ENCODE data around the gene ALPL. TPM values are rescaled to one million over a fixed set of nuclear protein-coding genes. Genes with fewer than 3 reads are reported as not detected.

The ALPL gene
- total and polyA plus RNA-seq, 8 donors: 2.9 to 12.0 (median 7.0) TPM; not detected in 2

DNA sequence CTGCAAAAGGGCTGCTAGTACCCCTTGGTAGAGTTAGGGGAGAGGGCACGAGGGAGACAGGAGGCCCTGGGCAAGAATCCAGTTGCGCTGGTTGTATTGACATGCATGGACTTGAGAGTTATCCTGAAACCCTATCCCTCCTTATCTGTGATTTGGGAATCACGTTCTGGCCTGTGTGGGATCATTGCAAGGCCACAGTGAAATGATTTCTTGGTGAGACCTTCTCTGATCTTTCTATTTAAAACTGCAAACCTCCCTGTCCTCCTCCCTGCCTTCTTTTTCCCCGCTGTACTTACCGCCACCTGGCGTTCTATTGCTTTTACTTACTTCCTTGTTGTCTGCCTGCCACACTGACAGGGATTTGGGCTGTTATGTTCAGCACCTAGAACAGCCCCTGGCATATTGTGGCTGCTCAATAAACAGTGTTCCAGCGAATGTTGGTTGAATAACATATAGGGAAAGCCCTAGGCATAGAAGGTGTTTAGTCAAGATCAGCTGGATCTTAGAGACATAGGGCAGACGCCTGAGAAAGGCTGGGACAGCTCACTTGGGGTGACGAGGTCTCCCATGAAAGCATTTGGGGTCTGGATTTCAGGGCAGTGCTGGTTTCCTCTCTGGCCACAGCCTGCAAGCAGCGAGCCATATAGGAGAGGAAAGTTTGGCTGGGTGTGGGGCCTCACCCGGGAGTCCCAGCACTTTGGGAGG, 25.6 kb downstream of the ALPL start:
- TF ChIP-seq POLR2A (IDR thresholded peaks at IDR 0.05): no peak
- TF ChIP-seq, protein P1, sequence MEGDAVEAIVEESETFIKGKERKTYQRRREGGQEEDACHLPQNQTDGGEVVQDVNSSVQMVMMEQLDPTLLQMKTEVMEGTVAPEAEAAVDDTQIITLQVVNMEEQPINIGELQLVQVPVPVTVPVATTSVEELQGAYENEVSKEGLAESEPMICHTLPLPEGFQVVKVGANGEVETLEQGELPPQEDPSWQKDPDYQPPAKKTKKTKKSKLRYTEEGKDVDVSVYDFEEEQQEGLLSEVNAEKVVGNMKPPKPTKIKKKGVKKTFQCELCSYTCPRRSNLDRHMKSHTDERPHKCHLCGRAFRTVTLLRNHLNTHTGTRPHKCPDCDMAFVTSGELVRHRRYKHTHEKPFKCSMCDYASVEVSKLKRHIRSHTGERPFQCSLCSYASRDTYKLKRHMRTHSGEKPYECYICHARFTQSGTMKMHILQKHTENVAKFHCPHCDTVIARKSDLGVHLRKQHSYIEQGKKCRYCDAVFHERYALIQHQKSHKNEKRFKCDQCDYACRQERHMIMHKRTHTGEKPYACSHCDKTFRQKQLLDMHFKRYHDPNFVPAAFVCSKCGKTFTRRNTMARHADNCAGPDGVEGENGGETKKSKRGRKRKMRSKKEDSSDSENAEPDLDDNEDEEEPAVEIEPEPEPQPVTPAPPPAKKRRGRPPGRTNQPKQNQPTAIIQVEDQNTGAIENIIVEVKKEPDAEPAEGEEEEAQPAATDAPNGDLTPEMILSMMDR (IDR thresholded peaks at IDR 0.05): peak in 5 of 7 experiments; percentile 7 to 56 (median 31)
- TF ChIP-seq POLR2AphosphoS5 (IDR thresholded peaks at IDR 0.05): no peak
- TF ChIP-seq EP300 (IDR thresholded peaks at IDR 0.05): no peak
- Histone ChIP-seq H3K9me3 (no peaks in the 10 kb centered on the region), H3K4me3 (no peak overlapping the region), H3K36me3 (no peaks in the 10 kb centered on the region), H3K27ac (no peak overlapping the region), H3K4me1 (peaks cover 0 to 15% (median 9%) of the 10 kb centered on the region in 4 donors), H3K27me3 (peaks cover 0 to 24% (median 0%) of the 10 kb centered on the region in 3 donors)
- 51 to 58% (median 52%) methylated on average over 11 of the region's 11 CpGs for WGBS, 5 donors
- DNase-seq: peak; percentile 48 to 82
- intact Hi-C loops (cut with DNase I; ENCODE audit: low total_unique reads): no loop called here

DNA sequence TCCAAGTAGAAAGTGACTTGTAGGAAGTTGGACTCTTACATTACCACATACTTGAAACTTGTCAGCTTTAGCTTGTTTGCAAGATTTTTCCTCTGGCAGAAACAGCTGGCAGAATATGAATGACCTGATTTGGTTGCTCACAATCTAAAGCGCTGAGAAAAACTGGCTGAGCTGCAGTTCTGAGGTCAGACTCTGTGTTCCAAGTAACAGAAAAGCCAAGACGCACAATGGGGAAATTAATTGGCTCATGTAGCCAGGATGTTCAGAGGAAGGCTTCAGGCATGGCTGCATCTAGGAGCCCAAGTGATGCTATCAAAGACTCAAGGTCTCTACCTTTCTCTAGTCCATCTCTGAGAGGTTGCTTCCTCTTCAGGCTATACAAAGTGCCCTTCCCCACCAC, 27.0 kb downstream of the ALPL start:
- Histone ChIP-seq H3K27ac (peak overlapping the region in 2 of 5 donors; percentile 1 to 58), H3K9me3 (no peaks in the 10 kb centered on the region), H3K36me3 (no peaks in the 10 kb centered on the region), H3K4me1 (peaks cover 0 to 15% (median 9%) of the 10 kb centered on the region in 4 donors), H3K4me3 (no peak overlapping the region), H3K27me3 (peaks cover 0 to 31% (median 0%) of the 10 kb centered on the region in 3 donors)
- no peak for TF ChIP-seq POLR2AphosphoS5 (IDR thresholded peaks at IDR 0.05)
- TF ChIP-seq, protein P1 (IDR thresholded peaks at IDR 0.05): no peak
- intact Hi-C loops (cut with DNase I; ENCODE audit: low total_unique reads): no loop called here
- 48 to 67% (median 59%) methylated on average over 2 of the region's 2 CpGs for WGBS, 5 donors
- DNase-seq: peak in 1 of 2 donors; percentile 50

DNA sequence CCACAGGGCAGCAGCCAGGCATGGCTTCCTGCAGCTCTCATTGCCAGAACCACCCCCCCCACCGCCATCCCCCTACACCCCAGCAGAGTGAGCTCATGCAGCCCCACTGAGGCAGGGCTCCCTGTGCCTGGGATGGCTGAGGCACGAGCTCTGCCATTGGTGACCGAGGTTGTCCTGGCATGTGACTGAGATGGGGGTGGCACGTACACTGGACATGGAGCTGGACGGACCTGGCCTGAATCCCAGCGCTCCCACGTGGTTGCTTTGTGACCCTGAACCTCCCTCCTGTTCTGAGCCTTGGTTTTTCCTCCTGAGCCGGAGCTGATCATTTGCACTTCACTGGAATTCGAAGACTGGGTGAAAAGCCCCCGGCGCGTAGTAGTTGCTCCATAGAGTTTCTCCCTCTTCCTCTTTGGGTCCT, 28.3 kb downstream of the ALPL start:
- H3K9me3 ChIP-seq: no peaks in the 10 kb centered on the region
- intact Hi-C loops (cut with DNase I; ENCODE audit: low total_unique reads): no loop called here
- no peaks in the 10 kb centered on the region for H3K36me3 ChIP-seq
- peaks cover 0 to 22% (median 11%) of the 10 kb centered on the region in 4 donors for H3K4me1 ChIP-seq
- DNase-seq: peak; percentile 40 to 42
- WGBS, 5 donors: 32 to 51% (median 42%) methylated on average over 9 to 12 of the region's 12 CpGs
- H3K27me3 ChIP-seq: peaks cover 0 to 20% (median 0%) of the 10 kb centered on the region in 3 donors
- no peak overlapping the region for H3K4me3 ChIP-seq
- TF ChIP-seq POLR2AphosphoS5 (IDR thresholded peaks at IDR 0.05) (no peak), POLR2A (IDR thresholded peaks at IDR 0.05) (no peak), EP300 (IDR thresholded peaks at IDR 0.05) (no peak)
- TF ChIP-seq, protein P1 (IDR thresholded peaks at IDR 0.05): no peak
- H3K27ac ChIP-seq: peak overlapping the region in 3 of 5 donors; percentile 32 to 63 (median 56)

DNA sequence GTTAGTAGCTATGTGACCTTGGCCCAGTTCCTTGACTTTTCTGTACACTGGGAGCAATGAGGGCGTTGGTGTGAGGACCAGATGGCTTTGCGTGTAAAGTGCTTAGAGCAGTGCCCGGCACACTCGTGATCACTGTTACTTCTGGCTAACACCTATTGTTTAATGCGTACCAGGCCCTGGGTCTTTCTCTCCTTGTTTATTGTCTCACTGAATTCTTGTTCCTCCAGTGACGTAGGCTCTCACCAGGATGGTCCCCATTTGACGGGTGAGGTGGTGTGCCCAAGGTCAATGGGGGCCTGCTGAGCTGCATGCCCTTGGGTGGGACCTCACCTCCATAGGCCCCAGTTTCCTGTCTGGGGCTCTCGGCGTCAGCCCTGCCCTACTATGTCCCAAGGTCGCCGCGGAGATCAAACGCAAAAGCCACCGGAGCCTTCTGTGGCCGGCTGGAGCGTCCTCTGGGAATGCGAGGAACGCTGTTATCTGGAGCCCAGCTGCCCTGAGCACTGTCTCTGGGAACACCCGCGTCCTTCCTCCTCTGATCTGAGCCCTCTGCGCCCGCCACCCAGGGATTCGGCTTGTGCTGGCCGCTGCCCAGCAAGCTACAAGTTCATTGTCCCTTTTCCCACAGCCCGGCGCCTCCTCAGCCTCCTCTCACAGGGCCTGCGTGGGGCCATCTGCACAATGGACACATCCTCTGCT, 28.9 kb downstream of the ALPL start:
- Histone ChIP-seq H3K27me3 (peaks cover 0 to 20% (median 0%) of the 10 kb centered on the region in 3 donors), H3K27ac (peak overlapping the region in 4 of 5 donors; percentile 26 to 63 (median 44)), H3K9me3 (no peaks in the 10 kb centered on the region), H3K4me1 (peaks cover 0 to 24% (median 11%) of the 10 kb centered on the region in 4 donors), H3K4me3 (no peak overlapping the region), H3K36me3 (no peaks in the 10 kb centered on the region)
- WGBS, 5 donors: 28 to 59% (median 39%) methylated on average over 17 to 27 of the region's 27 CpGs
- intact Hi-C loops (cut with DNase I; ENCODE audit: low total_unique reads): no loop called here
- TF ChIP-seq, protein P1 (IDR thresholded peaks at IDR 0.05): no peak
- no peak for TF ChIP-seq EP300 (IDR thresholded peaks at IDR 0.05)
- no peak for TF ChIP-seq POLR2A (IDR thresholded peaks at IDR 0.05)
- TF ChIP-seq POLR2AphosphoS5 (IDR thresholded peaks at IDR 0.05): no peak
- peak; percentile 27 to 29 for DNase-seq

All from stomach (tissue), 9 donors.